Activated naive CD4-positive, alpha-beta T cell treated with anti-CD3 and anti-CD28 coated beads for 36 hours (primary cell): Measurements from ENCODE around the gene TMEM131. TPM values are rescaled to one million over a fixed set of nuclear protein-coding genes. Genes with fewer than 3 reads are reported as not detected.
A peak's percentile ranks its signal among the peaks of the same experiment; 100 is the strongest.

ENCODE experiments used
- CTCF ChIA-PET: fragments of 350-600 bp; sonication (Branson Sonifier 250); formaldehyde crosslinking; loops from one replicate; lab custom pipeline; 2021; ENCODE audit warnings: antibody characterized with exemption; lab: Charles Lee
- DNase-seq: peaks from one replicate; pipeline ENCODE4 v3.0.0-alpha.2; 2020
- H3K27ac Mint-ChIP-seq: one replicate; pipeline ENCODE4 v1.8.0; 2021; ENCODE audit warnings: mild to moderate bottlenecking, mixed read lengths
- H3K27me3 Mint-ChIP-seq: one replicate; pipeline ENCODE4 v1.8.0; 2021; ENCODE audit warnings: low read depth, mixed read lengths
- H3K36me3 Mint-ChIP-seq: one replicate; pipeline ENCODE4 v1.8.0; 2021; ENCODE audit warnings: low read depth, mixed read lengths
- H3K4me1 Mint-ChIP-seq: one replicate; pipeline ENCODE4 v1.8.0; 2021; ENCODE audit warnings: low read depth, mixed read lengths
- H3K4me3 Mint-ChIP-seq: one replicate; pipeline ENCODE4 v1.8.0; 2021; ENCODE audit warnings: mild to moderate bottlenecking, moderate library complexity, mixed read lengths
- H3K9me3 Mint-ChIP-seq: one replicate; pipeline ENCODE4 v1.8.0; 2021; ENCODE audit warnings: mixed read lengths
- intact Hi-C: fragments of 100-400 bp; cut with micrococcal nuclease; formaldehyde crosslinking; loops from one replicate; pipeline ENCODE4 v1.15.1; 2023
- total RNA-seq, 2 experiments: library from RNA; stranded (reverse); gene quantifications; one replicate each; pipeline ENCODE4 v1.2.3, GENCODE V29; 2021

The TMEM131 gene
- total RNA-seq, 2 experiments from 2014 or later, result 18.5 to 19.2 TPM

GRCh38 chr2:97764559-97765263 lies 231.0 kb downstream of the TMEM131 start:
- CTCF ChIA-PET, result no interaction called here
- H3K4me1 Mint-ChIP-seq, result peaks cover 26% of the 10 kb centered on the region
- H3K27me3 Mint-ChIP-seq, result no peaks in the 10 kb centered on the region
- DNase-seq, result no peak
- H3K9me3 Mint-ChIP-seq, result no peaks in the 10 kb centered on the region
- peaks cover 18% of the 10 kb centered on the region for H3K36me3 Mint-ChIP-seq
- H3K27ac Mint-ChIP-seq, result peak overlapping the region; percentile 8
- no peak overlapping the region for H3K4me3 Mint-ChIP-seq
- intact Hi-C loops, result no loop called here

- Mint-ChIP-seq H3K27me3 (no peaks in the 10 kb centered on the region), H3K4me1 (peaks cover 21% of the 10 kb centered on the region), H3K36me3 (peaks cover 21% of the 10 kb centered on the region), H3K27ac (no peak overlapping the region), H3K9me3 (no peaks in the 10 kb centered on the region), H3K4me3 (no peak overlapping the region)
- CTCF ChIA-PET, result interaction anchor here (1.5 to 2.3 kb wide), 2 partner anchors 15 kb away, joined by 3 to 9 read pairs; no protein-coding TSS in a partner anchor
- intact Hi-C loops, result no loop called here
- DNase-seq, result no peak
Observed at GRCh38 chr2:97763176-97763845, 232.4 kb downstream of the TMEM131 start.

GRCh38 chr2:97761192-97761591 lies 234.6 kb downstream of the TMEM131 start:
- H3K9me3 Mint-ChIP-seq, result no peaks in the 10 kb centered on the region
- intact Hi-C loops, result no loop called here
- peaks cover 13% of the 10 kb centered on the region for H3K4me1 Mint-ChIP-seq
- CTCF ChIA-PET, result no interaction called here
- DNase-seq, result peak; percentile 58
- peak overlapping the region; percentile 54 for H3K4me3 Mint-ChIP-seq
- peak overlapping the region; percentile 47 for H3K27ac Mint-ChIP-seq
- H3K27me3 Mint-ChIP-seq, result no peaks in the 10 kb centered on the region
- H3K36me3 Mint-ChIP-seq, result peaks cover 23% of the 10 kb centered on the region

GRCh38 chr2:97760480-97761049 lies 235.2 kb downstream of the TMEM131 start:
- Mint-ChIP-seq H3K27me3 (no peaks in the 10 kb centered on the region), H3K9me3 (no peaks in the 10 kb centered on the region), H3K4me3 (peak overlapping the region; percentile 54), H3K4me1 (peaks cover 13% of the 10 kb centered on the region), H3K27ac (peak overlapping the region; percentile 47), H3K36me3 (peaks cover 21% of the 10 kb centered on the region)
- DNase-seq, result no peak
- intact Hi-C loops, result no loop called here
- CTCF ChIA-PET, result no interaction called here

DNA sequence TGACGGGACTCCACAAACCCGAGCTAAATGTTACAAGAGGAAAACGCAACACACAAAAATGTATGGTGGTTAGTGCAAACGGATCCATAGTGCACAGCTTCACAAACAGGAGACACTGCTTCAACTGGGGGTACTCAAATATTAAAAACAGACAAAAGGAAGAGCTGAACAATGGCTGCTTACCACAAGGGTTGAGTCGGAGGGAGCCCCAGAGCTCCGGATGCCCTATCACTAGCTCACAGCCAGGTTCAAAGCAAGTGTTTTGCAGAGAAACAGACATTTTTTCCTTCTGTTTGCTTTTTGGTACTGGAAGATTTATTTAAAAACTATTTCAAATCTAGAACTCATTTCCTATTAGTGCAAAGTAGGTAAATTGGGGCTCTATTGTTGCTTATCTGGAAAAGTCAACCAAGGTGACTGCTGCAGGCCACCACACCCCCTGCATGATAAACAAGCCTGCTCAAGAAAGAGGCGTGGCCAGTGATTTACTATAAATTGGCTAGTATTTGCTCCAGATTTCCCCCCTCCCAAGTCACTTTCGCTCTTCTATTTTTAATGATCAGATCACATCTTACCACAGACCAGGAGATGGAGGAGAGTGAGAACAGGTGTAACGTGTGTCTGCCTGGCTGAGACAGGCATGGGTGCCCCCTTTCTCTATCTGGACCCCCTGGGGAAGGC lies 235.9 kb downstream of the TMEM131 start:
- no peaks in the 10 kb centered on the region for H3K9me3 Mint-ChIP-seq
- no peak overlapping the region for H3K27ac Mint-ChIP-seq
- CTCF ChIA-PET, result interaction anchor here (0.6 kb wide), 1 partner anchor 11 kb away, joined by 3 read pairs; no protein-coding TSS in a partner anchor
- H3K4me1 Mint-ChIP-seq, result peaks cover 13% of the 10 kb centered on the region
- intact Hi-C loops, result no loop called here
- no peaks in the 10 kb centered on the region for H3K27me3 Mint-ChIP-seq
- DNase-seq, result no peak
- no peak overlapping the region for H3K4me3 Mint-ChIP-seq
- peaks cover 21% of the 10 kb centered on the region for H3K36me3 Mint-ChIP-seq

DNA sequence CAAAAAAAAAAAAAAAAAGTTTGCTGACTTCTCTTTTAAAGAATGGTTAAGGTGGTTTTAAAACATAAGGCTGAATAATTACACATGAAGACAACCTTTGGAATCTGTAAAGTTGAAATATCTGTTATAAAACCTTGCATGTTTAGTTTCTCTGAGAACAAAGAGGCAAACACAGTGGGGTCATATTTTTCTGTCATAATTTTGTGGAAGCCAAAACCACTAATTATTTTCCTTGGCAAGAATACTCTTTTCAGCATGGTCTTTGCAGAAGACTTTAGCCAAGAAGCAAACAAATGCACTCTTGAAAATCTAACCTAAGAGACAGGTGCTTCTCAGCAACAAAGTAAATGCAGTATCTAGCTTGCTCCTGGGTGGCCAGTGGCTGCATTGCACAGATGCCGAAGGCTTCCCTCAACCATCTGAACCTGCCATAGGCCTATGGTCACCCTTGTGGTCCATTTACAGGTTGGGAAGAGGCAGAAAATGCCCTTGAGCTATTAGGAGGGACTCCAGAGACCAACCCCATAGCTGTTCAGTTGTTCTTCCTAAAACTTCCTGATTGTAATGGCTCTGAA lies 237.5 kb downstream of the TMEM131 start:
- Mint-ChIP-seq H3K36me3 (peaks cover 18% of the 10 kb centered on the region), H3K4me1 (peaks cover 13% of the 10 kb centered on the region), H3K4me3 (no peak overlapping the region), H3K27ac (no peak overlapping the region), H3K27me3 (no peaks in the 10 kb centered on the region), H3K9me3 (no peaks in the 10 kb centered on the region)
- intact Hi-C loops, result no loop called here
- no peak for DNase-seq
- CTCF ChIA-PET, result interaction anchor here (1.2 kb wide), 1 partner anchor 10 kb away, joined by 3 read pairs; no protein-coding TSS in a partner anchor

DNA sequence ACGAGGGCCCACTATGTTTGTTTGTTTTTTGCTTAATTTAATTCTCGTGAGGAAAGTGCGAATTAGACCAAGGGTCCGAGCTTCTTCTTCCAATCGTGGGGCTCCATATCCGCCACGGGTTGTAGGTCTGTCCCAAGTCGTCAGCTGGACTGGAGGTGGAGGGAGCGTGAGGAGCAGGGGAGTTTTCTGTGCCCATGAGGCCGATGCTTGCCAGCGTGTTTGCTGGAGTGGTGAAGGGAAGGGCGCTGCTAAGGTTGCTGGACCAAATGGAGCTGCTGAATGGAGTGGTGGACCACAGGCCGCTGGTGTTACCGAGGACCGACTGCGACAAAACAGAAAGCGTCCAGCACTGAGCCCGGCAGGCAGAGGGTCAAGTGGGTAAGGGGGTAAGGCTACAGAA lies 238.7 kb downstream of the TMEM131 start:
- Mint-ChIP-seq H3K4me1 (peaks cover 12% of the 10 kb centered on the region), H3K27ac (no peak overlapping the region), H3K4me3 (no peak overlapping the region), H3K36me3 (peaks cover 17% of the 10 kb centered on the region), H3K9me3 (no peaks in the 10 kb centered on the region), H3K27me3 (no peaks in the 10 kb centered on the region)
- DNase-seq, result no peak
- CTCF ChIA-PET, result no interaction called here
- intact Hi-C loops, result no loop called here

GRCh38 chr2:97755491-97755890 lies 240.3 kb downstream of the TMEM131 start:
- peaks cover 7% of the 10 kb centered on the region for H3K36me3 Mint-ChIP-seq
- H3K9me3 Mint-ChIP-seq, result no peaks in the 10 kb centered on the region
- no peaks in the 10 kb centered on the region for H3K27me3 Mint-ChIP-seq
- no peak overlapping the region for H3K4me3 Mint-ChIP-seq
- peaks cover 5% of the 10 kb centered on the region for H3K4me1 Mint-ChIP-seq
- CTCF ChIA-PET, result interaction anchor here (1.0 to 1.9 kb wide), 2 partner anchors 15 to 55 kb away, joined by 3 to 6 read pairs; no protein-coding TSS in a partner anchor
- intact Hi-C loops, result no loop called here
- H3K27ac Mint-ChIP-seq, result no peak overlapping the region
- no peak for DNase-seq

DNA sequence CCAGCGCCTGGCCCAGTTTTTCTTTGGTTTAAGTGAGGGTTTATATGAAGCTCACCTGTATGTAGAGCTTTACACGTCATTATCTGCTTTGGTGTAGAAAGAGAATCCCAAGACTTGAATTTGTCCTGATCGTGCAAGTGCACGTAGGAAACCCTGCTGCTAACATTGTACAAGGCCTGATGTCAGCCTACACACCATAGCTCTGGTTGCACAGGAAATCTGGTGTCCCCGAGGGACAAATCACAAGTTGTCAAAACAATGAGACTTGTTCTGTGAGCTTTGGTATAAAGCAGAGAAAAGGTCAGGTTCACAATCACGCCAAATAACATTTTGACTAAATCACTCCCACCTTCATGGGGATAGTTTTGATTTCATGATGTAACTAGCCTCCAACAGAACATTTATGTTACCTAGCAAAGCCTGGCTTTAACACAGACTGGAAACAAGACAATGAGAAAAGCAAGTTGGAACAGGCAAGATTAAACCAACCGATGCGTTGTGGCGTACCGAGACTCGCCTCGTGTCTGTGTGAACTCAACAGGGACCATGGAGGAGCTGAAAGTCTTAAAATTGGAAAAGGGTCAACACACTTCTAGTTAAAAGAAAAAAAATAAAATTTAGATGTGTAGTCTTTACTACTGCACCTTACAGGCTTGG lies 240.9 kb downstream of the TMEM131 start:
- Mint-ChIP-seq H3K36me3 (peaks cover 7% of the 10 kb centered on the region), H3K27ac (no peak overlapping the region), H3K4me1 (peaks cover 2% of the 10 kb centered on the region), H3K9me3 (no peaks in the 10 kb centered on the region), H3K27me3 (no peaks in the 10 kb centered on the region), H3K4me3 (no peak overlapping the region)
- CTCF ChIA-PET, result interaction anchor here (0.6 to 1.9 kb wide), 3 partner anchors 14 to 55 kb away, joined by 3 to 6 read pairs (median 3); no protein-coding TSS in a partner anchor
- DNase-seq, result no peak
- intact Hi-C loops, result no loop called here

DNA sequence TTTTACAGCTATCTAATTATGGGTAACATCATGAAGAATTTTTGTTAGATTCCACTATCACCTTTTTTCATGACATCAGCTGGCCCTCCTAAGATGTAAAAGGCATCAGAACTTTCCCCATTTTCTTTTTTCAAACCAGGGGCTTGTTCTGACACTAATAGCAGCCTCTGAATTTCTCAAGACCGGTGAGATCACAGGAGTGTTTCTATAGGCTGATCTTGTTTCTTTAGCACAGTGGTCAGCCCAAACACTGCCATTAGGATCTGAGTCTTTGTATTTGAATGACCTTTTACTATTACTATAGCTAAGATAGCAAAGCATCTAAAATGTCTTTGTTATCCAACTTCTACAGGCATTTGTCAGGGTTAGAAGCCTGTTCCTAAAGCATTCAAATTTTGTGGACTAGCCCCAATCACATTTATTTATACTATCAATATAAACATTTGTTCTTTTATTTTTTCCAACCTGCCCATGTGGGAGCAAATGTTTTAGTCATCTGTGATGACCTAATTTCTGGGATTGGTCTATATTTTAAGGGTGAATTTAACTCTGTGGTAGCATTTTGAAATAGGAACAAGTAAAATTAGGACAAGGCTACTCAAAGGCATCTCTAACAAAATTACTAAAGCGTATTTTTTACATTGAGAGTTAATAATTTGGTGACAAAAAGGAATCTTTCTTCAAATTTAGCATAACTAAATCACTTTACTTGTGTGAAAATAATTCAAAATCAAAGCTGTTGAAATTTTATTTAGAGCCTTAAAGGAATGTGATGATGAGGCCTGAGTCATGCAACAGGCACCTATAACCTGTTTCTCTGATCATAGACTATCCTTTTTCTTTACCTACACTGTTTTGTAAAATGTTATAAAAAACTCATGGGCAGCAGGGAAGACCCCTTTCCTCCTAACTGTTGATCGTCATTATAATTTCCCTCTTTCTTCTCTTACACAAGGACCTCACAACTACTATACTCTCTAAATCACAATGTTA lies 243.1 kb downstream of the TMEM131 start:
- Mint-ChIP-seq H3K27me3 (no peaks in the 10 kb centered on the region), H3K4me3 (no peak overlapping the region), H3K27ac (no peak overlapping the region), H3K4me1 (peaks cover 6% of the 10 kb centered on the region), H3K9me3 (no peaks in the 10 kb centered on the region), H3K36me3 (peaks cover 5% of the 10 kb centered on the region)
- intact Hi-C loops, result no loop called here
- DNase-seq, result no peak
- CTCF ChIA-PET, result interaction anchor here (0.9 to 3.0 kb wide), 5 partner anchors 9 to 55 kb away, joined by 3 to 15 read pairs (median 4); no protein-coding TSS in a partner anchor
